ENCODE data around the gene RBBP4. TPM values are rescaled to one million over a fixed set of nuclear protein-coding genes. Genes with fewer than 3 reads are reported as not detected.
A peak's percentile ranks its signal among the peaks of the same experiment; 100 is the strongest.
"Not testable (repeated sequence)": the region's sequence is repeated elsewhere in the genome, so short reads cannot be mapped to it uniquely, and the experiment has no call there.

The RBBP4 gene
- total RNA-seq, 4 donors from 2014 or later, result 80.5 to 121 (median 90.5) TPM

DNA sequence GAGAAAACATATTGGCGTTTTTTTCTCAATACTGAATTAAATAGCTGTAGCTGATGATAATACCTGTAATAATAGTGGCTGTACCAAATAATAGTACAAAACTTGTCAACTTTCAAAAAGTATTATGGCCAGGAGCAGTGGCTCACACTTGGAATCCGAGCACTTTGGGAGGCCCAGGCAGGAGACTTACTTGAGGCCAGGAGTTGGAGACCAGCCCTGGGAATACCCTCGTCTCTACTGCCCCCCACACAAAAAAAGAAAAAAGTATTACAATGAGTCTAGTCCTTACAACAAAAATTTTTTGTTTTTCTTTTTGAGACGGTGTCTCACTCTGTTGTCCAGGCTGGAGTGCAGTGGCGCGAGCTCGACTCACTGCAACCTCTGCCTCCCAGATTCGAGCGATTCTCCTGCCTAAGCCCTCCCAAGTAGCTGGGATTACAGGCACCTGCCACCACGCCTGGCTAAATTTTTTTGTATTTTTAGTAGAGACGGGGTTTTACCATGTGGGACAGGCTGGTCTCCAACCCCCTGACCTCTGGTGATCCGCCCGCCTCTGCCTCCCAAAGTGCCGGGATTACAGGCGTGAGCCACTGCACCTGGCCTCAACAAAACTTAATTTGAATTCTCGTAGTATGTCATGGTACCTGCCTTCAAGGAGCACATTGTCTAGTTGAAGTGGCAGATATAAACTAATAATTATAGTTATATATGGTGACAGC, 1.4 kb downstream of the RBBP4 start:
- no peak for TF ChIP-seq POLR2AphosphoS5 (IDR thresholded peaks at IDR 0.05)
- TF ChIP-seq, protein P1, sequence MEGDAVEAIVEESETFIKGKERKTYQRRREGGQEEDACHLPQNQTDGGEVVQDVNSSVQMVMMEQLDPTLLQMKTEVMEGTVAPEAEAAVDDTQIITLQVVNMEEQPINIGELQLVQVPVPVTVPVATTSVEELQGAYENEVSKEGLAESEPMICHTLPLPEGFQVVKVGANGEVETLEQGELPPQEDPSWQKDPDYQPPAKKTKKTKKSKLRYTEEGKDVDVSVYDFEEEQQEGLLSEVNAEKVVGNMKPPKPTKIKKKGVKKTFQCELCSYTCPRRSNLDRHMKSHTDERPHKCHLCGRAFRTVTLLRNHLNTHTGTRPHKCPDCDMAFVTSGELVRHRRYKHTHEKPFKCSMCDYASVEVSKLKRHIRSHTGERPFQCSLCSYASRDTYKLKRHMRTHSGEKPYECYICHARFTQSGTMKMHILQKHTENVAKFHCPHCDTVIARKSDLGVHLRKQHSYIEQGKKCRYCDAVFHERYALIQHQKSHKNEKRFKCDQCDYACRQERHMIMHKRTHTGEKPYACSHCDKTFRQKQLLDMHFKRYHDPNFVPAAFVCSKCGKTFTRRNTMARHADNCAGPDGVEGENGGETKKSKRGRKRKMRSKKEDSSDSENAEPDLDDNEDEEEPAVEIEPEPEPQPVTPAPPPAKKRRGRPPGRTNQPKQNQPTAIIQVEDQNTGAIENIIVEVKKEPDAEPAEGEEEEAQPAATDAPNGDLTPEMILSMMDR (IDR thresholded peaks at IDR 0.05), result no peak
- no peak for TF ChIP-seq EP300 (IDR thresholded peaks at IDR 0.05)
- no peak for TF ChIP-seq POLR2A (IDR thresholded peaks at IDR 0.05)
- DNase-seq (ENCODE audit: low spot score in 2 of 2), result no peak
- H3K27me3 ChIP-seq, result no peaks in the 10 kb centered on the region
- no peak overlapping the region for H3K27ac ChIP-seq
- peaks cover 50% of the 10 kb centered on the region for H3K4me1 ChIP-seq
- WGBS, result 90% methylated on average over 16 of the region's 16 CpGs
- no peaks in the 10 kb centered on the region for H3K9me3 ChIP-seq
- peaks cover 28% of the 10 kb centered on the region for H3K36me3 ChIP-seq
- peak overlapping the region; percentile 82 for H3K4me3 ChIP-seq

DNA sequence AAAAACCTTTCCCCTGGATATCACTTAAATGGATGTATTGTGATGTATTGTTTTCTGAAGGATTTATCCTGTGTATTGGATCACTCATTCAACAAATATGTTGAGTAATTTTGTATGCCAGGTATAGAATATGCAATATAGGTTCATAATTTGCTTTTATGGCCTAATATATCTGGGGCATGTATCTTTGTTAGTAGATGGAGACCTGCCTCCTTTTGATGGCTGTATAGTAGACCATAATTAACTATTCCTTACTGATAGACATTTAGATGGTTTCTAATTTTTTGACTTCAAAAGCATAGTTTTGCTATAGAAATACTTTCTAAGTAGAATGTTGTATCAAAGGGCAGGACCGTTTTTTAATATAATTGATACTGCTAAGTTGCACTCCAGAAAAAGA, 8.6 kb downstream of the RBBP4 start:
- Histone ChIP-seq H3K9me3 (no peaks in the 10 kb centered on the region), H3K36me3 (peaks cover 90% of the 10 kb centered on the region), H3K4me3 (no peak overlapping the region), H3K27ac (no peak overlapping the region), H3K27me3 (no peaks in the 10 kb centered on the region), H3K4me1 (peaks cover 3% of the 10 kb centered on the region)
- TF ChIP-seq POLR2AphosphoS5 (IDR thresholded peaks at IDR 0.05), result no peak
- TF ChIP-seq, protein P1 (IDR thresholded peaks at IDR 0.05), result no peak
- no peak for TF ChIP-seq EP300 (IDR thresholded peaks at IDR 0.05)
- TF ChIP-seq POLR2A (IDR thresholded peaks at IDR 0.05), result no peak
- no peak for DNase-seq (ENCODE audit: low spot score in 2 of 2)
- 86% methylated on average over 1 of the region's 1 CpG for WGBS

DNA sequence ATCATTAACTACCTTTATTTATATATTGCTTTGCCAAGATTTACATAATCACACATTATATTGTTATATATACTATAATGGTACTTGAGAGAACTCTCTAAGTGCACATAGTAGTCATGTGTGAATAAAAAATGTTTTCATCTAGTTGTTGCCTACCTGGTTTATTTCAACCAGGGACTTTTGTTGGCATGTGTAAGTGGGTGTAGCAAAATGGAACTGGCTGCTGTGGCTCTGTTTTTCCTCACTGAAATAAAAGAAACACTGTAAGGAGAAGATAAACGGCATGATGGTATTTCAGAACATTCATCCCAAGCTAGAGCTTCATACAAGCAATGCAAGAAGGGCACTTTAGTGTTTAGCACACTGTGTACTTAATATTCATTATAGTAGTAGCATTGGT, 14.9 kb downstream of the RBBP4 start:
- TF ChIP-seq POLR2AphosphoS5 (IDR thresholded peaks at IDR 0.05) (no peak), EP300 (IDR thresholded peaks at IDR 0.05) (no peak), POLR2A (IDR thresholded peaks at IDR 0.05) (no peak)
- TF ChIP-seq, protein P1 (IDR thresholded peaks at IDR 0.05), result no peak
- Histone ChIP-seq H3K27ac (no peak overlapping the region), H3K4me1 (no peaks in the 10 kb centered on the region), H3K4me3 (no peak overlapping the region), H3K36me3 (peaks cover 94% of the 10 kb centered on the region), H3K27me3 (no peaks in the 10 kb centered on the region), H3K9me3 (no peaks in the 10 kb centered on the region)
- no peak for DNase-seq (ENCODE audit: low spot score in 2 of 2)
- WGBS, result 46% methylated on average over 1 of the region's 1 CpG

DNA sequence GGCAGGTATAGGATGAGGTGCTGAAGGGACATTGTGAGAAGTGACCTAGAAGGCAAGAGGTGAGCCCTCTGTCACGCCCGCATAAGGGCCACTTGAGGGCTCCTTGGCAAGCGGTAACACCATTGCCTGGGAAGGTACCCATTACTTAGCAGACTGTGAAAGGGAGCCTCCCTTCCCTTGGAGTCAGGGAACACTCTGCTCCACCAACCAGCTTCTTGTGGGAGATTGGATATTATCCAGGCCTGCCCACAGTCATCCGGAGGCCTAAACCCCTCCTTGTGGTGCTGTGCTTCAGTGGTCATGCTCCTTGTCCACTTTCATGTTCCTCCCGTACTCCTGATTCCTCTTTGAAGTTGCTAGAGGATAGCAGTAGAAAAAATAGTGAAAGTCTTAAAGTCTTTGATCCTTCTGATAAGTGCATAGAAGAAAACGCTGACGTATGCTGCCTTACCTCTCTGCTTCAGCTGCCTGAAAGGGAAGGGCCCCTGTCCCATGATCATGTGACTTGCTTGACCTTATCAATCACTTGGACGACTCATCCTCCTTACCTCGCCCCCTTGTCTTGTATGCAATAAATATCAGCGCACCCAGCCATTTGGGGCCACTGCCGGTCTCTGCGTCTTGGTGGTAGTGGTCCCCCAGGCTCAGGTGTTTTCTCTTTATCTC, 16.0 kb downstream of the RBBP4 start:
- peaks cover 94% of the 10 kb centered on the region for H3K36me3 ChIP-seq
- 80% methylated on average over 12 of the region's 12 CpGs for WGBS

DNA sequence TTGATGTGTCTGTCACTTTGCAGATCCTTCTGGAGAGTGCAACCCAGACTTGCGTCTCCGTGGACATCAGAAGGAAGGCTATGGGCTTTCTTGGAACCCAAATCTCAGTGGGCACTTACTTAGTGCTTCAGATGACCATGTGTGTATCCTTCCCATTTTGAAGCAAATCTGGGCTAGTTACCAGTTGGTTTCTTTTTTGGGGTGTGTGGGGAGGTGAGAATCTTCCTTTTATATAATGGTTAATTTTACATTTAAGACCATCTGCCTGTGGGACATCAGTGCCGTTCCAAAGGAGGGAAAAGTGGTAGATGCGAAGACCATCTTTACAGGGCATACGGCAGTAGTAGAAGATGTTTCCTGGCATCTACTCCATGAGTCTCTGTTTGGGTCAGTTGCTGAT, 17.7 kb downstream of the RBBP4 start:
- not testable (repeated sequence) for H3K4me3 ChIP-seq; H3K27ac ChIP-seq; H3K9me3 ChIP-seq; H3K27me3 ChIP-seq; DNase-seq (ENCODE audit: low spot score in 2 of 2); H3K4me1 ChIP-seq
- 93% methylated on average over 5 of the region's 5 CpGs for WGBS
- H3K36me3 ChIP-seq, result peaks cover 94% of the 10 kb centered on the region

More for the DNA sequence above, 16.0 kb downstream of the RBBP4 start:
- Histone ChIP-seq H3K27ac (no peak overlapping the region), H3K4me3 (no peak overlapping the region), H3K27me3 (no peaks in the 10 kb centered on the region), H3K9me3 (no peaks in the 10 kb centered on the region), H3K4me1 (no peaks in the 10 kb centered on the region)
- TF ChIP-seq, protein P1 (IDR thresholded peaks at IDR 0.05), result no peak
- TF ChIP-seq POLR2A (IDR thresholded peaks at IDR 0.05) (no peak), POLR2AphosphoS5 (IDR thresholded peaks at IDR 0.05) (no peak), EP300 (IDR thresholded peaks at IDR 0.05) (no peak)
- DNase-seq (ENCODE audit: low spot score in 2 of 2), result no peak

Measured in suprapubic skin (tissue), 4 donors.